SK-N-SH (cell line): ENCODE data around the gene CHRNE.

Source experiments
- RAD21 ChIP-seq: IDR thresholded peaks from 2 replicates; pipeline ENCODE4 v1.6.1; 2012; ENCODE audit warnings: mild to moderate bottlenecking, low read length
- SIN3A ChIP-seq: IDR thresholded peaks from 2 replicates; pipeline ENCODE4 v1.6.1; 2012; ENCODE audit warnings: low read depth, mild to moderate bottlenecking, low read length, moderate library complexity, borderline replicate concordance
- TF ChIP-seq, protein P1 (sequence below): fragments of 200-600 bp; sonication (generic); IDR thresholded peaks from 2 replicates; pipeline ENCODE4 v1.6.1; 2017; ENCODE audit warnings: antibody characterized with exemption, mild to moderate bottlenecking, moderate library complexity
- TF ChIP-seq, protein P2 (sequence below): IDR thresholded peaks from 2 replicates; pipeline ENCODE4 v1.4.0; 2012; ENCODE audit warnings: low read depth, borderline replicate concordance

DNA sequence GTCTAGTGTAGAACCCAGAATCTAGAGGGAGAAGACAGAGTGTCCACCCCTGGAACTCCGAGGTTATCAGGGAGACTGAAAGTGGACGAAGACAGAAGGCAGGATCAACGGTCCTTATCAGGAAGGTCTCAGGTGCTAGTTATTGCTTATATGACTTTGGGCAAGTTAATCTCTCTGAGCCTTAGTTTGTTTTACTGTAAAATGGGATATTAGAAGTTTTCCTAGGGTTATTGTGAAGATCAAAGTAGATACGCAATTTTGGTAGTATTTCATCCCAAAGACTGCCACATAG lies 38.4 kb upstream of the CHRNE start:
- TF ChIP-seq RAD21 (no peak), SIN3A (no peak)
- TF ChIP-seq, protein P1, sequence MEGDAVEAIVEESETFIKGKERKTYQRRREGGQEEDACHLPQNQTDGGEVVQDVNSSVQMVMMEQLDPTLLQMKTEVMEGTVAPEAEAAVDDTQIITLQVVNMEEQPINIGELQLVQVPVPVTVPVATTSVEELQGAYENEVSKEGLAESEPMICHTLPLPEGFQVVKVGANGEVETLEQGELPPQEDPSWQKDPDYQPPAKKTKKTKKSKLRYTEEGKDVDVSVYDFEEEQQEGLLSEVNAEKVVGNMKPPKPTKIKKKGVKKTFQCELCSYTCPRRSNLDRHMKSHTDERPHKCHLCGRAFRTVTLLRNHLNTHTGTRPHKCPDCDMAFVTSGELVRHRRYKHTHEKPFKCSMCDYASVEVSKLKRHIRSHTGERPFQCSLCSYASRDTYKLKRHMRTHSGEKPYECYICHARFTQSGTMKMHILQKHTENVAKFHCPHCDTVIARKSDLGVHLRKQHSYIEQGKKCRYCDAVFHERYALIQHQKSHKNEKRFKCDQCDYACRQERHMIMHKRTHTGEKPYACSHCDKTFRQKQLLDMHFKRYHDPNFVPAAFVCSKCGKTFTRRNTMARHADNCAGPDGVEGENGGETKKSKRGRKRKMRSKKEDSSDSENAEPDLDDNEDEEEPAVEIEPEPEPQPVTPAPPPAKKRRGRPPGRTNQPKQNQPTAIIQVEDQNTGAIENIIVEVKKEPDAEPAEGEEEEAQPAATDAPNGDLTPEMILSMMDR = no peak
- TF ChIP-seq, protein P2, sequence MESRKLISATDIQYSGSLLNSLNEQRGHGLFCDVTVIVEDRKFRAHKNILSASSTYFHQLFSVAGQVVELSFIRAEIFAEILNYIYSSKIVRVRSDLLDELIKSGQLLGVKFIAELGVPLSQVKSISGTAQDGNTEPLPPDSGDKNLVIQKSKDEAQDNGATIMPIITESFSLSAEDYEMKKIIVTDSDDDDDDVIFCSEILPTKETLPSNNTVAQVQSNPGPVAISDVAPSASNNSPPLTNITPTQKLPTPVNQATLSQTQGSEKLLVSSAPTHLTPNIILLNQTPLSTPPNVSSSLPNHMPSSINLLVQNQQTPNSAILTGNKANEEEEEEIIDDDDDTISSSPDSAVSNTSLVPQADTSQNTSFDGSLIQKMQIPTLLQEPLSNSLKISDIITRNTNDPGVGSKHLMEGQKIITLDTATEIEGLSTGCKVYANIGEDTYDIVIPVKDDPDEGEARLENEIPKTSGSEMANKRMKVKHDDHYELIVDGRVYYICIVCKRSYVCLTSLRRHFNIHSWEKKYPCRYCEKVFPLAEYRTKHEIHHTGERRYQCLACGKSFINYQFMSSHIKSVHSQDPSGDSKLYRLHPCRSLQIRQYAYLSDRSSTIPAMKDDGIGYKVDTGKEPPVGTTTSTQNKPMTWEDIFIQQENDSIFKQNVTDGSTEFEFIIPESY = no peak
